KMS-11 (cell line): ENCODE results near the gene GLIS1.
A peak's percentile ranks its signal among the peaks of the same experiment; 100 is the strongest.

Experiments
- H2AFZ ChIP-seq: fragments of 200-600 bp; sonication (generic); 2 replicates; pipeline ENCODE4 v1.6.1; 2016; ENCODE audit warnings: antibody characterized with exemption, mixed run types, low read depth
- H3K27ac ChIP-seq: fragments of 200-600 bp; sonication (generic); 2 replicates; pipeline ENCODE4 v1.6.1; 2016; ENCODE audit warnings: mild to moderate bottlenecking, mixed run types
- H3K27me3 ChIP-seq: fragments of 200-600 bp; sonication (generic); 2 replicates; pipeline ENCODE4 v1.6.1; 2017; ENCODE audit warnings: mild to moderate bottlenecking, low read depth, mixed run types, moderate library complexity; ENCODE audit not compliant: insufficient read depth
- H3K36me3 ChIP-seq: fragments of 200-600 bp; sonication (generic); 2 replicates; pipeline ENCODE4 v1.6.1; 2017; ENCODE audit warnings: mild to moderate bottlenecking, mixed run types; ENCODE audit not compliant: insufficient read depth
- H3K4me1 ChIP-seq: fragments of 200-600 bp; sonication (generic); 2 replicates; pipeline ENCODE4 v1.6.1; 2016; ENCODE audit warnings: mild to moderate bottlenecking, low read depth, mixed run types; ENCODE audit not compliant: poor library complexity, severe bottlenecking
- H3K4me2 ChIP-seq: fragments of 200-600 bp; sonication (generic); 2 replicates; pipeline ENCODE4 v1.7.0; 2016; ENCODE audit warnings: mild to moderate bottlenecking, mixed run types
- H3K4me3 ChIP-seq: fragments of 200-600 bp; sonication (generic); IDR thresholded peaks from 2 replicates; pipeline ENCODE4 v1.6.1; 2017; ENCODE audit warnings: low read depth, low read length, mixed read lengths; ENCODE audit not compliant: insufficient read depth
- H3K79me2 ChIP-seq: fragments of 200-600 bp; sonication (generic); 2 replicates; pipeline ENCODE4 v1.6.1; 2016; ENCODE audit warnings: low read depth, mixed run types; ENCODE audit not compliant: insufficient read depth
- H3K9ac ChIP-seq: fragments of 200-600 bp; sonication (generic); 2 replicates; pipeline ENCODE4 v1.6.1; 2016; ENCODE audit warnings: mild to moderate bottlenecking, mixed run types
- H4K20me1 ChIP-seq: fragments of 200-600 bp; sonication (generic); 2 replicates; pipeline ENCODE4 v1.6.1; 2016; ENCODE audit warnings: mild to moderate bottlenecking, mixed run types; ENCODE audit not compliant: insufficient read depth
- TF ChIP-seq, protein P1 (sequence below): fragments of 200-600 bp; sonication (generic); conservative IDR thresholded peaks from 2 replicates; pipeline ENCODE4 v1.6.1; 2017; ENCODE audit warnings: low read depth, mild to moderate bottlenecking, antibody characterized with exemption, low read length, moderate library complexity, mixed read lengths

The GLIS1 gene

DNA sequence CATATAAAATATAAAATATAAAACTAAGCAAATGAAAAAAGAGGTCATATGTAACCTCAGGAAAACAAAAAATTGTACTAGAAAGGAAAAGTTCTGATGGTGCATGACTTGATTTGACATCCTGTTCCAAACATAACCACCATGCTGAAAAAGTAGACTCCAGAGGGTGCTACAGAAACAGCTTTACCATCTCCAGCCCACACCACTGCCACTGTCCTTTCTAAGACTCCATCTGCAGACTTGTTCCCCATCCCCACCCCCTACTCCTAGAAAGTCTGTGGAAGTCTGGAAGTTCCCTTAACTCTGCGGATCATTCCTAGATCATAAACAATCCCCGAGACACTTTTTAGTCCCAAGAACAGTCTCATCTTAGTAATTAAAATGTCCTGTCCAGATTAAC lies 20.5 kb downstream of the GLIS1 start:
- Histone ChIP-seq H3K4me2 (no peak overlapping the region), H3K36me3 (no peaks in the 10 kb centered on the region), H2AFZ (no peak overlapping the region), H3K9ac (no peak overlapping the region), H4K20me1 (no peaks in the 10 kb centered on the region), H3K79me2 (no peaks in the 10 kb centered on the region), H3K4me3 (no peak overlapping the region), H3K27ac (no peak overlapping the region), H3K4me1 (no peaks in the 10 kb centered on the region), H3K27me3 (no peaks in the 10 kb centered on the region)
- TF ChIP-seq, protein P1, sequence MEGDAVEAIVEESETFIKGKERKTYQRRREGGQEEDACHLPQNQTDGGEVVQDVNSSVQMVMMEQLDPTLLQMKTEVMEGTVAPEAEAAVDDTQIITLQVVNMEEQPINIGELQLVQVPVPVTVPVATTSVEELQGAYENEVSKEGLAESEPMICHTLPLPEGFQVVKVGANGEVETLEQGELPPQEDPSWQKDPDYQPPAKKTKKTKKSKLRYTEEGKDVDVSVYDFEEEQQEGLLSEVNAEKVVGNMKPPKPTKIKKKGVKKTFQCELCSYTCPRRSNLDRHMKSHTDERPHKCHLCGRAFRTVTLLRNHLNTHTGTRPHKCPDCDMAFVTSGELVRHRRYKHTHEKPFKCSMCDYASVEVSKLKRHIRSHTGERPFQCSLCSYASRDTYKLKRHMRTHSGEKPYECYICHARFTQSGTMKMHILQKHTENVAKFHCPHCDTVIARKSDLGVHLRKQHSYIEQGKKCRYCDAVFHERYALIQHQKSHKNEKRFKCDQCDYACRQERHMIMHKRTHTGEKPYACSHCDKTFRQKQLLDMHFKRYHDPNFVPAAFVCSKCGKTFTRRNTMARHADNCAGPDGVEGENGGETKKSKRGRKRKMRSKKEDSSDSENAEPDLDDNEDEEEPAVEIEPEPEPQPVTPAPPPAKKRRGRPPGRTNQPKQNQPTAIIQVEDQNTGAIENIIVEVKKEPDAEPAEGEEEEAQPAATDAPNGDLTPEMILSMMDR: no peak

DNA sequence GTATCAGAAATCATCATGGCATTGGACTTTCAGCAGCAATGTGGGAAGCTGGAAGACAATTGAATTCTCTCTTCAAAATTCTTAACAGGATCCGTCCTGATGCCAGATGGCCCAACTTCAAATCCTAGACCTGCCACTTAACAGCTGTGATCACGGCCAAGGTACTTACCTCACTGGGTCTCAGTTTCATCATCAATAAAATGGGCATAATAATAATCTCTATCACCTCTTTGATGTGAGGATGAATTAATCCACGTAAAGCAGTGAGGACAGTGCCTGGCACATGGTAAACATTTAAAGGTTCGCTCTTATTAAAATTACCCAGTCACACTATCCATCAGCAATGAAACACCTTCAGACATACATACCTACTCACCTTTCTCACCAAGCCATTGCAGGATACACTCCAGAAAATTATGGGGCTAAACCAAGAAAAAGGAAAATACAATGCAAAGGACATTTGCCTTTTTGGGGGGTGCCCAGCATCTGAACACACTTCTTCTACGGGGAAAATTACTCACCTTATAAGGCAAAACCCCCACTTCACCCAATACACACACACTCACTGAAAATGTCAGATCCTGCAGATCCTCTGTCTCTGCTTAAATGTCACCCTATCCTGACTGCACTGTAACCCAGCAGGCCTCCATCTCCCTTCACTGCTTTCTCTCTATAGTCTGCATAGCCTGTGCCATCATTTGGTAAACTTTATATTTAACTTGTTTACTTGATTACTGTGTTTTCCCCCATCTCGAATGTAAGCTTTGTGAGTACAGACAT lies 21.7 kb downstream of the GLIS1 start:
- Histone ChIP-seq H3K36me3 (no peaks in the 10 kb centered on the region), H3K4me3 (no peak overlapping the region), H3K4me1 (no peaks in the 10 kb centered on the region), H3K27me3 (no peaks in the 10 kb centered on the region), H4K20me1 (no peaks in the 10 kb centered on the region), H2AFZ (no peak overlapping the region), H3K79me2 (no peaks in the 10 kb centered on the region), H3K4me2 (no peak overlapping the region), H3K9ac (no peak overlapping the region), H3K27ac (no peak overlapping the region)
- TF ChIP-seq, protein P1: no peak

DNA sequence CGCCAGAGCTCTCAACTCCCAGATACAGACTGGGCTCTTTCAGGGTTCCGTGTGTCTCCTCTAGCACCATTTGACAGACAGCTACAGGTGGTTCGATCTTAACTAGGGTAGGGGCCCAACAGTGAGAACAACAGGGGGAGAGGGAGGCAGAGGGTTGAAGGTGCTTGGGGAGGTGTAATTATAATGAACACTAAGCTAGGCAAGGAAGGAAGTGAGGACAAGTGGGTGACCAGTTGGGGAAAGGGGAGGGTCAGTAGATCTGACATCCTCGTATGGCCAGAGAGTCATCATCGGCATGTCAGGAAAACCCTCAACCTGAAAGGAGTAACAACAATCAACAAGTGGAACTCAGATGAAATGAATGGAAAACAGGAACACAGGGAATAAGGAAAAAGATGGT lies 22.8 kb downstream of the GLIS1 start:
- Histone ChIP-seq H3K36me3 (no peaks in the 10 kb centered on the region), H3K79me2 (no peaks in the 10 kb centered on the region), H3K4me1 (no peaks in the 10 kb centered on the region), H4K20me1 (no peaks in the 10 kb centered on the region), H3K9ac (no peak overlapping the region), H3K27ac (no peak overlapping the region), H3K4me3 (no peak overlapping the region), H3K27me3 (no peaks in the 10 kb centered on the region), H2AFZ (no peak overlapping the region), H3K4me2 (no peak overlapping the region)
- TF ChIP-seq, protein P1: no peak

DNA sequence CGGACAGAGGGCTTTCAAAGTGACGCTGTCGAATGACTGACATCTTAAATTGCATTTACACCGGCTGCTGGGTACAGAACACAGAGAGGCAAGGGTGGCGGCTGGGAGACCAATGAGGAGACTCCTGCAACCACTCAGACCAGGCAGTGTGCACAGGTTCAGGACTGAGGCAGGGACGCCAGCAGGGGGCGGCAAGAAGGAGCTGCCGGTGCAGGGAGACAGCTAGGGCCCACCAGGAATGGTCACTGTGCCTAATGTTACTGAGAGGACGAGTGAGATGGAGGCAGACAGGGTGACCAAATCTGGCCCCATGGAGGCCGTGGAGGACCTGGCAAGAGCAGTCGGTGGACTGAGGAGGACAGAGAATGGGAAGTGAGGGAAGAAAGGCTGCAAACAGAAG lies 23.5 kb downstream of the GLIS1 start:
- H3K27me3 ChIP-seq: no peaks in the 10 kb centered on the region
- TF ChIP-seq, protein P1: peak; percentile 50
- H3K4me3 ChIP-seq: no peak overlapping the region
- H3K9ac ChIP-seq: no peak overlapping the region
- H3K4me2 ChIP-seq: no peak overlapping the region
- H3K79me2 ChIP-seq: no peaks in the 10 kb centered on the region
- H2AFZ ChIP-seq: no peak overlapping the region
- no peaks in the 10 kb centered on the region for H3K4me1 ChIP-seq
- no peak overlapping the region for H3K27ac ChIP-seq
- no peaks in the 10 kb centered on the region for H4K20me1 ChIP-seq
- H3K36me3 ChIP-seq: no peaks in the 10 kb centered on the region
